SK-N-SH treated with all-trans-retinoic acid at 6 μM for 48 hours (cell line): ENCODE measurements around the gene LAMB4.

Experiments
- ATAC-seq: fragments of 200-7000 bp; cut with Tn5 transposase; 3 replicates; pipeline ENCODE4 v1.9.1; 2020; ENCODE audit warnings: mild to moderate bottlenecking, moderate library complexity
- ARNTL ChIP-seq: fragments of 450-650 bp; formaldehyde crosslinking; IDR thresholded peaks from 2 replicates; pipeline ENCODE4 v1.5.0; 2020; ENCODE audit warnings: low read depth, mild to moderate bottlenecking, moderate library complexity, borderline replicate concordance
- BACH2 ChIP-seq: fragments of 250-450 bp; sonication (Bioruptor Pico); IDR thresholded peaks from 2 replicates; pipeline ENCODE4 v1.9.0; 2021; ENCODE audit warnings: mild to moderate bottlenecking, borderline replicate concordance
- CSDC2 ChIP-seq: fragments of 250-450 bp; sonication (Bioruptor Pico); IDR thresholded peaks from 2 replicates; pipeline ENCODE4 v1.5.0; 2020; ENCODE audit warnings: mild to moderate bottlenecking, moderate library complexity
- ESRRG ChIP-seq: fragments of 250-450 bp; sonication (Bioruptor Pico); IDR thresholded peaks from 2 replicates; pipeline ENCODE4 v1.6.1; 2021; ENCODE audit warnings: mild to moderate bottlenecking
- GLIS3 ChIP-seq: fragments of 250-450 bp; sonication (Bioruptor Pico); IDR thresholded peaks from 2 replicates; pipeline ENCODE4 v1.5.0; 2020; ENCODE audit warnings: mild to moderate bottlenecking, moderate library complexity
- ISL1 ChIP-seq: fragments of 250-450 bp; sonication (Bioruptor Pico); IDR thresholded peaks from 2 replicates; pipeline ENCODE4 v2.1.2; 2022; ENCODE audit warnings: mild to moderate bottlenecking, moderate library complexity
- OSR1 ChIP-seq: fragments of 250-450 bp; sonication (Bioruptor Pico); IDR thresholded peaks from 2 replicates; pipeline ENCODE4 v1.8.0; 2022; ENCODE audit warnings: moderate library complexity, mild to moderate bottlenecking, inconsistent platforms
- PPARA ChIP-seq: fragments of 250-450 bp; sonication (Bioruptor Pico); IDR thresholded peaks from 2 replicates; pipeline ENCODE4 v1.5.0; 2020; ENCODE audit warnings: mild to moderate bottlenecking, borderline replicate concordance
- RARB ChIP-seq: fragments of 250-450 bp; sonication (Bioruptor Pico); IDR thresholded peaks from 2 replicates; pipeline ENCODE4 v1.8.0; 2021; ENCODE audit warnings: mild to moderate bottlenecking, moderate library complexity
- SNAI2 ChIP-seq: fragments of 250-450 bp; sonication (Bioruptor Pico); IDR thresholded peaks from 2 replicates; pipeline ENCODE4 v1.5.0; 2020; ENCODE audit warnings: mild to moderate bottlenecking, moderate library complexity
- TCF4 ChIP-seq: fragments of 250-450 bp; sonication (Bioruptor Pico); IDR thresholded peaks from 2 replicates; pipeline ENCODE4 v1.8.0; 2021; ENCODE audit warnings: mild to moderate bottlenecking, moderate library complexity, borderline replicate concordance
- TOX ChIP-seq: fragments of 250-450 bp; sonication (Bioruptor Pico); IDR thresholded peaks from 2 replicates; pipeline ENCODE4 v1.8.0; 2021; ENCODE audit warnings: mild to moderate bottlenecking, moderate library complexity, borderline replicate concordance
- ZC3H10 ChIP-seq: fragments of 250-450 bp; sonication (Bioruptor Pico); IDR thresholded peaks from 2 replicates; pipeline ENCODE4 v1.5.1; 2021; ENCODE audit warnings: mild to moderate bottlenecking, moderate library complexity
- ZFP3 ChIP-seq: fragments of 250-450 bp; sonication (Bioruptor Pico); IDR thresholded peaks from 2 replicates; pipeline ENCODE4 v1.5.0; 2020; ENCODE audit warnings: mild to moderate bottlenecking, moderate library complexity
- ZFP30 ChIP-seq: fragments of 450-650 bp; formaldehyde crosslinking; IDR thresholded peaks from 2 replicates; pipeline ENCODE4 v1.5.0; 2022; ENCODE audit warnings: mild to moderate bottlenecking, moderate library complexity
- ZNF565 ChIP-seq: fragments of 450-650 bp; formaldehyde crosslinking; conservative IDR thresholded peaks from 2 replicates; pipeline ENCODE4 v1.5.0; 2020; ENCODE audit warnings: low read depth, mild to moderate bottlenecking, moderate library complexity
- ZNF70 ChIP-seq: fragments of 450-650 bp; formaldehyde crosslinking; IDR thresholded peaks from 2 replicates; pipeline ENCODE4 v1.5.0; 2020; ENCODE audit warnings: mild to moderate bottlenecking, moderate library complexity
- TF ChIP-seq, protein P1 (sequence below): fragments of 250-450 bp; sonication (Bioruptor Pico); IDR thresholded peaks from 2 replicates; pipeline ENCODE4 v1.5.0; 2020; ENCODE audit warnings: mild to moderate bottlenecking, moderate library complexity
- TF ChIP-seq, protein P2 (sequence below): fragments of 250-450 bp; sonication (Bioruptor Pico); IDR thresholded peaks from 2 replicates; pipeline ENCODE4 v1.5.1; 2021; ENCODE audit warnings: mild to moderate bottlenecking, moderate library complexity
- TF ChIP-seq, protein P3 (sequence below): fragments of 250-450 bp; sonication (Bioruptor Pico); IDR thresholded peaks from 2 replicates; pipeline ENCODE4 v1.8.0; 2021; ENCODE audit warnings: low read depth, mild to moderate bottlenecking, moderate library complexity, borderline replicate concordance
- TF ChIP-seq, protein P4 (sequence below): fragments of 250-450 bp; sonication (Bioruptor Pico); IDR thresholded peaks from 2 replicates; pipeline ENCODE4 v1.5.1; 2020; ENCODE audit warnings: low read depth, mild to moderate bottlenecking, moderate library complexity
- TF ChIP-seq, protein P5 (sequence below): fragments of 250-450 bp; sonication (Bioruptor Pico); IDR thresholded peaks from 2 replicates; pipeline ENCODE4 v1.8.0; 2020; ENCODE audit warnings: mild to moderate bottlenecking, moderate library complexity, borderline replicate concordance

Gene LAMB4

DNA sequence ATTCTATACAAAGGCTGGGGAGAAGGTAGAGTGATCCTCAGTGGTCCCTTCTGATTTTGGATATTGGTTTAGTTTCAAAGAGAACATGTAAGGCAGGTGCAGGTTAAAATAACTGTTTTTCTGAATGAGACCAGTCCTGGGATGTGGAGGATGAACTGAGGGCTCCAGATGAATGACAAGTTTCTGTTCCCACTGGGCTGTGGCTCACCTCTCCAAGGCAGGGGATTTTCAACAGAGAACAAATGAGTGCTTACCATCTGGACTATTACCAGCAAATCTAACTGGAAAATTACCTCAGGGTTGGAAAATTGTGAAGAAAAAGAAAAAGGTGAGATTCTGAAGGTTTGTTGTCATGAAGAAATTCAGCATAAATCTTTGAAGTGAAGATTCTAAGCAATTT is 8.0 kb downstream of the LAMB4 start:
- no peak for TF ChIP-seq CSDC2
- peak; percentile 43; the same call in 2 of the 3 replicates for ATAC-seq

DNA sequence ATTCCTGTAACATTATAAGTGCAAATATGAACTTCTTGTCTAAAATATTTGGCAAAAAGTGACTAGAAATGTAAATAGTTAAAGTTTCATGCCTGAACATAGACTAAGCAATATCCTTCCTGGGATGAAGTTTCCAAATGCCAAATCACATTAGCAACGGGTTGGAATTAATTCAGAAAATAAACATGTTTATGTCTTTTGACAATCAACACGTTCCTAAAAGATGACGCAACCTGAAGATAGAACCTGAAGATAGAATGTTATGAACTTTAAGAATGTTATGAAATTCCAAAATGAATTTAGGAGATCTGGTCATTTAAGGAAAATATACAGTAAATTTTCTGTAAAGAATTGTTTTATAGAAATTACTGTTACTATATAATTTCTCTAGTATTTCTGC is 9.2 kb downstream of the LAMB4 start:
- TF ChIP-seq ISL1 (no peak), SNAI2 (CRISPR knock-in tag) (no peak), ESRRG (CRISPR knock-in tag) (no peak), ZFP30 (CRISPR knock-in tag) (no peak), CSDC2 (no peak), ARNTL (no peak), OSR1 (no peak), ZFP3 (no peak), PPARA (no peak)
- TF ChIP-seq, protein P1, sequence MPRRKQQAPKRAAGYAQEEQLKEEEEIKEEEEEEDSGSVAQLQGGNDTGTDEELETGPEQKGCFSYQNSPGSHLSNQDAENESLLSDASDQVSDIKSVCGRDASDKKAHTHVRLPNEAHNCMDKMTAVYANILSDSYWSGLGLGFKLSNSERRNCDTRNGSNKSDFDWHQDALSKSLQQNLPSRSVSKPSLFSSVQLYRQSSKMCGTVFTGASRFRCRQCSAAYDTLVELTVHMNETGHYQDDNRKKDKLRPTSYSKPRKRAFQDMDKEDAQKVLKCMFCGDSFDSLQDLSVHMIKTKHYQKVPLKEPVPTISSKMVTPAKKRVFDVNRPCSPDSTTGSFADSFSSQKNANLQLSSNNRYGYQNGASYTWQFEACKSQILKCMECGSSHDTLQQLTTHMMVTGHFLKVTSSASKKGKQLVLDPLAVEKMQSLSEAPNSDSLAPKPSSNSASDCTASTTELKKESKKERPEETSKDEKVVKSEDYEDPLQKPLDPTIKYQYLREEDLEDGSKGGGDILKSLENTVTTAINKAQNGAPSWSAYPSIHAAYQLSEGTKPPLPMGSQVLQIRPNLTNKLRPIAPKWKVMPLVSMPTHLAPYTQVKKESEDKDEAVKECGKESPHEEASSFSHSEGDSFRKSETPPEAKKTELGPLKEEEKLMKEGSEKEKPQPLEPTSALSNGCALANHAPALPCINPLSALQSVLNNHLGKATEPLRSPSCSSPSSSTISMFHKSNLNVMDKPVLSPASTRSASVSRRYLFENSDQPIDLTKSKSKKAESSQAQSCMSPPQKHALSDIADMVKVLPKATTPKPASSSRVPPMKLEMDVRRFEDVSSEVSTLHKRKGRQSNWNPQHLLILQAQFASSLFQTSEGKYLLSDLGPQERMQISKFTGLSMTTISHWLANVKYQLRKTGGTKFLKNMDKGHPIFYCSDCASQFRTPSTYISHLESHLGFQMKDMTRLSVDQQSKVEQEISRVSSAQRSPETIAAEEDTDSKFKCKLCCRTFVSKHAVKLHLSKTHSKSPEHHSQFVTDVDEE (CRISPR knock-in tag): no peak

DNA sequence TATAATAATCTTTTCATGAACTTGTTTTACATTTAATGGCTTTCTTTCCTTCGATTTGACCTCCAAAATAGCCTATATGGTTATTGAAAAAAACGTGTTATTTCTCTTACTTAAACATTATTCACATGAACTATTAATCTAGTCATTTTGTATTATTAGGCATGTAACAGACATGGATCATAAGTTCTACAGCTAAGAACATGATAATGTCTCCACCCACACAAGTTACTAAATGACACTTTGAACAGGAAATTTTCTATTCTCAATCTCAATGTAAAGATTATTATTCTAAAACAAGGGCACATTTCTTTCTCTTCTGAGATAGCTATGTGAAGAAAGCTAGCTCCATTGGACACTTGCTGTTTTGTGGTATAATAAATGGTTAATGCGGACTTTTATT is 10.0 kb downstream of the LAMB4 start:
- ATAC-seq: no peak
- TF ChIP-seq ZFP30 (CRISPR knock-in tag) (no peak), ESRRG (CRISPR knock-in tag) (no peak), OSR1 (no peak), RARB (CRISPR knock-in tag) (no peak), ZNF70 (CRISPR knock-in tag) (no peak), SNAI2 (CRISPR knock-in tag) (no peak)
- TF ChIP-seq, protein P2, sequence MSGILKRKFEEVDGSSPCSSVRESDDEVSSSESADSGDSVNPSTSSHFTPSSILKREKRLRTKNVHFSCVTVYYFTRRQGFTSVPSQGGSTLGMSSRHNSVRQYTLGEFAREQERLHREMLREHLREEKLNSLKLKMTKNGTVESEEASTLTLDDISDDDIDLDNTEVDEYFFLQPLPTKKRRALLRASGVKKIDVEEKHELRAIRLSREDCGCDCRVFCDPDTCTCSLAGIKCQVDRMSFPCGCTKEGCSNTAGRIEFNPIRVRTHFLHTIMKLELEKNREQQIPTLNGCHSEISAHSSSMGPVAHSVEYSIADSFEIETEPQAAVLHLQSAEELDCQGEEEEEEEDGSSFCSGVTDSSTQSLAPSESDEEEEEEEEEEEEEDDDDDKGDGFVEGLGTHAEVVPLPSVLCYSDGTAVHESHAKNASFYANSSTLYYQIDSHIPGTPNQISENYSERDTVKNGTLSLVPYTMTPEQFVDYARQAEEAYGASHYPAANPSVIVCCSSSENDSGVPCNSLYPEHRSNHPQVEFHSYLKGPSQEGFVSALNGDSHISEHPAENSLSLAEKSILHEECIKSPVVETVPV (CRISPR knock-in tag): no peak
- TF ChIP-seq, protein P3, sequence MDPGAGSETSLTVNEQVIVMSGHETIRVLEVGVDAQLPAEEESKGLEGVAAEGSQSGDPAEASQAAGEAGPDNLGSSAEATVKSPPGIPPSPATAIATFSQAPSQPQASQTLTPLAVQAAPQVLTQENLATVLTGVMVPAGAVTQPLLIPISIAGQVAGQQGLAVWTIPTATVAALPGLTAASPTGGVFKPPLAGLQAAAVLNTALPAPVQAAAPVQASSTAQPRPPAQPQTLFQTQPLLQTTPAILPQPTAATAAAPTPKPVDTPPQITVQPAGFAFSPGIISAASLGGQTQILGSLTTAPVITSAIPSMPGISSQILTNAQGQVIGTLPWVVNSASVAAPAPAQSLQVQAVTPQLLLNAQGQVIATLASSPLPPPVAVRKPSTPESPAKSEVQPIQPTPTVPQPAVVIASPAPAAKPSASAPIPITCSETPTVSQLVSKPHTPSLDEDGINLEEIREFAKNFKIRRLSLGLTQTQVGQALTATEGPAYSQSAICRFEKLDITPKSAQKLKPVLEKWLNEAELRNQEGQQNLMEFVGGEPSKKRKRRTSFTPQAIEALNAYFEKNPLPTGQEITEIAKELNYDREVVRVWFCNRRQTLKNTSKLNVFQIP (CRISPR knock-in tag): no peak
- TF ChIP-seq, all 23 proteins: peak for 0

More for the DNA sequence above, 9.2 kb downstream of the LAMB4 start:
- no peak for ATAC-seq

DNA sequence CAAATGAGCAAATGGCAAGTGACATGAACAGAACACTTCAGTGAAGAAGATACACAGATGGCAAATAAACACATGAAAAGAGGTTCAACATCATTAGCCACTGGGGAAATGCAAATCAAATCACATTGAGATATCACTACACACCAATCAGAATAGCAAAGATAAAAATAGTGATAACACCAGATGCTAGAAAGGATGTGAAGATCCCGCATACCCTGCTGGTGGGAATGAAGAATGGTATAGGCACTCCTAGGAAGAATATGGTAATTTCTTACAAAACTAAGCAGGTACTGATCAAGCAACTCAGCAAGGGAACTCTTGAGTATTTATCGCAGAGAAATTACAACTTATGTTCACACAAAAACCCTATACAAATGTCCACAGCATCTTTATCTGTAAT is 11.2 kb downstream of the LAMB4 start:
- ATAC-seq: peak; percentile 43; the same call in 1 of the 3 replicates
- TF ChIP-seq BACH2 (CRISPR knock-in tag) (no peak), ZFP3 (no peak), PPARA (no peak), RARB (CRISPR knock-in tag) (no peak), ZNF565 (no peak), ZNF70 (CRISPR knock-in tag) (no peak), SNAI2 (CRISPR knock-in tag) (no peak), ESRRG (CRISPR knock-in tag) (no peak), ZC3H10 (CRISPR knock-in tag) (no peak), TOX (CRISPR knock-in tag) (no peak), CSDC2 (no peak), OSR1 (no peak), TCF4 (no peak), ZFP30 (CRISPR knock-in tag) (no peak), GLIS3 (CRISPR knock-in tag) (no peak), ISL1 (no peak)
- TF ChIP-seq, protein P4, sequence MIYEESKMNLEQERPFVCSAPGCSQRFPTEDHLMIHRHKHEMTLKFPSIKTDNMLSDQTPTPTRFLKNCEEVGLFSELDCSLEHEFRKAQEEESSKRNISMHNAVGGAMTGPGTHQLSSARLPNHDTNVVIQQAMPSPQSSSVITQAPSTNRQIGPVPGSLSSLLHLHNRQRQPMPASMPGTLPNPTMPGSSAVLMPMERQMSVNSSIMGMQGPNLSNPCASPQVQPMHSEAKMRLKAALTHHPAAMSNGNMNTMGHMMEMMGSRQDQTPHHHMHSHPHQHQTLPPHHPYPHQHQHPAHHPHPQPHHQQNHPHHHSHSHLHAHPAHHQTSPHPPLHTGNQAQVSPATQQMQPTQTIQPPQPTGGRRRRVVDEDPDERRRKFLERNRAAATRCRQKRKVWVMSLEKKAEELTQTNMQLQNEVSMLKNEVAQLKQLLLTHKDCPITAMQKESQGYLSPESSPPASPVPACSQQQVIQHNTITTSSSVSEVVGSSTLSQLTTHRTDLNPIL (CRISPR knock-in tag): no peak
- TF ChIP-seq, protein P1 (CRISPR knock-in tag): no peak
- TF ChIP-seq, protein P5, sequence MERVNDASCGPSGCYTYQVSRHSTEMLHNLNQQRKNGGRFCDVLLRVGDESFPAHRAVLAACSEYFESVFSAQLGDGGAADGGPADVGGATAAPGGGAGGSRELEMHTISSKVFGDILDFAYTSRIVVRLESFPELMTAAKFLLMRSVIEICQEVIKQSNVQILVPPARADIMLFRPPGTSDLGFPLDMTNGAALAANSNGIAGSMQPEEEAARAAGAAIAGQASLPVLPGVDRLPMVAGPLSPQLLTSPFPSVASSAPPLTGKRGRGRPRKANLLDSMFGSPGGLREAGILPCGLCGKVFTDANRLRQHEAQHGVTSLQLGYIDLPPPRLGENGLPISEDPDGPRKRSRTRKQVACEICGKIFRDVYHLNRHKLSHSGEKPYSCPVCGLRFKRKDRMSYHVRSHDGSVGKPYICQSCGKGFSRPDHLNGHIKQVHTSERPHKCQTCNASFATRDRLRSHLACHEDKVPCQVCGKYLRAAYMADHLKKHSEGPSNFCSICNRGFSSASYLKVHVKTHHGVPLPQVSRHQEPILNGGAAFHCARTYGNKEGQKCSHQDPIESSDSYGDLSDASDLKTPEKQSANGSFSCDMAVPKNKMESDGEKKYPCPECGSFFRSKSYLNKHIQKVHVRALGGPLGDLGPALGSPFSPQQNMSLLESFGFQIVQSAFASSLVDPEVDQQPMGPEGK (CRISPR knock-in tag): no peak
- TF ChIP-seq, protein P3 (CRISPR knock-in tag): no peak
